CD4-positive, alpha-beta T cell treated with Interleukin-4 for 1 hour (primary cell): ENCODE measurements around the gene OTUB2.
A peak's percentile ranks its signal among the peaks of the same experiment; 100 is the strongest.

Source experiments
- DNase-seq, 2 donors: peaks; one replicate each; pipeline ENCODE4 v3.0.0-alpha.2; 2020 to 2022

OTUB2 gene

DNA sequence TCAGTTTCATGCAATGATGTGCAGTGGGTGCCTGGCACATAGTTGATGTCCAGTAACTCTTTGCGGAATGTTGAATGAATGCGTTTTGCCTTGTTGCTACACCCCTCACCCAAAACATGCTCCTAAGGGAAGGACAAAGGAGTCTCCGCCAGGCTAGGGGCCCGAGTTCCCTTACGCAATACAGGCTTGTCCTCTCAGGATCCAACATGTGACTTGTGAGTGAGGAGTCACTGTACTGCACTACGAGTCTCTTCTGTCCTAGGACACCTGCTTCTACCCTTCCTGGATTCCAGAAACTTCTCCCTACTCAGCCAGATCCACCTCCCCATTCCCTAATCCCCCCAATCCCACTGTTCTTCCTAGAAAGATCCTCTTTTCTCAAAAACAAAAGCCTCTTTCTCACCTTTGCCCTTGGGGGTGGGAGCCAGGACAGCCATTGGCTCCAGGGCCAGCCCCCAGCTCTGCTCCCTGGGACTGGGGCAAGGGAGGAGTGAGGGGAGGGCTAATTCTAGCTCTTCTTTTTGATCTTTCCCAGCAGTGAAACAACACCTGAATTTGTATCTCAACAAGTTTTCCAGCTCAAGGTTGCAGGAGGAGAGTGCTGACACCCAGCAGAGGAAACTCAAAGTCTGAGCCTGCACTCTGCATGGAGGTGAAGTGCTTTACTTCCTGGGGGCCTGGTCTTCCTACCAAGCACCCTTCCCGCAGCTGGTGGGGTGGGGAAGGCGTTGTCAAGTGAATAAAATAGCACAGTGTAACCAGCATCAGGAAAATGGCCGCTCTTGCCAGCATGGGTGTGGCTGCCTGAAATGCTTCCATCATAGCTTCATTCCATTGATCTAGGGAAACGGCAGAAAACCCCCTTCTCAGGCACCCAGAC is 3.4 kb upstream of the OTUB2 start:
- no peak for DNase-seq

- DNase-seq: no peak
Measured at GRCh38 chr14:94024549-94024948, 1.6 kb upstream of the OTUB2 start.

DNA sequence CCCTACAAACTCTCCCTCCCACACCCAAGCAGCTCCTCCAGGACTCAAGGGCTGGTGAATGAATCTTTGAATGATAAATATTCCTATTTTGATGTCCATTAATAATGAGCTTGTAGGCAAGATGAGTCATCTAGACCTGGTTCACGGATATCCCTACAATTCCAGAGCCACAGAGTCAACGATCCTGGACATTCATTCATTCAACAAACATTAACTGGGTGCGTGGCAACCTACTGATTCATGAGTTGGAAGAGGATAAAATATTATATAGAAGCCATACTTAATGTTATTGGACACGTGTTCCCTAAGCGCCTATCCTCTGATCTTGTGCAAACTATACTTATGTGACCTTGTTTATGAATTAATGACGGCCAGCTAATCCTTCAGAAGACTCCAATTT is 420 bp upstream of the OTUB2 start:
- no peak for DNase-seq

GRCh38 chr14:94026889-94027469 is 839 bp downstream of the OTUB2 start:
- DNase-seq: no peak

DNA sequence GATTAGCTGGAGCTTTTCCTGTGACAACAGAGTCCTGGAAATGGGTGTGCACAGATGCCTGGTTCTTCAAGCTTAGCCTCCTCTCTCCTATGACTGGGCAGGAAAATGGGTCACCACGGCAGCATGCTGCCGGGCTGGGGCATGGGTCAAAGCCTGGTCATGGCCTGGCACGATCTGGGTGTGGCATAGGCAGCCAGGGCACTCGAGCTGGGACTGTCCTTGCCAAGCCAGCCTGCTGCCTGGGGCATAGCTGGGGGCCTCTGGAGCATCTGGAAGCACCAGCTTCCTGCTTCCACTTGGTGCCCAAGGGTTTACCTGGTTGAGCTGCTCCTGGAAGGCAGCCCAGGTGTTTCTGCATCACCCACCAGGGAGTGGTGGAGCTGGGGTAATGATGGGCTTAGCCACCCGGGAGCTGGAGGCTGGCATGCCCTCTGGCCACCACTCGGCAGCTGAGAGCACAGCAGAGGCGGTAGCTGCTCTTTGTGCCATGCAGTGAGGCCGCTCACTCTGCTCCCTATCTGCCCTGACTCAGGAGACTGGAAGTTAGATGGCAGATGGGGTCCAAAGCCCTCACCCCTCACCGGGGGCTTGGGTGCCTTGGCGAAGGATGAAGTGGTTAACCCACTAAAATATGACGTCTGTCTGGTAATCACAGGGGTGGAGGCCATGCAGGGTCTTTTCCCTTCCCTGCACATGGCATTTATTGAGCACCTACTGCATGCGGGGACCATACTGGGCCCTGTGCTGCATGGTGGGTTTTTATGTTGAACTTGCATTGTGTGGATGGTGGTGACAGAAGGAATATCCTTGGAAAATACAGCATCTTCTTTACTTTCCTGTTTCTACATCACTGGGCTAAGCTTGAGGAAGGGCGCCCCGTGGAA is 1.7 kb downstream of the OTUB2 start:
- DNase-seq: no peak

GRCh38 chr14:94028450-94028826 is 2.3 kb downstream of the OTUB2 start:
- no peak for DNase-seq

GRCh38 chr14:94029265-94029664 is 3.1 kb downstream of the OTUB2 start:
- DNase-seq: no peak

- DNase-seq: no peak
Measured at GRCh38 chr14:94029671-94030203, 3.6 kb downstream of the OTUB2 start.

DNA sequence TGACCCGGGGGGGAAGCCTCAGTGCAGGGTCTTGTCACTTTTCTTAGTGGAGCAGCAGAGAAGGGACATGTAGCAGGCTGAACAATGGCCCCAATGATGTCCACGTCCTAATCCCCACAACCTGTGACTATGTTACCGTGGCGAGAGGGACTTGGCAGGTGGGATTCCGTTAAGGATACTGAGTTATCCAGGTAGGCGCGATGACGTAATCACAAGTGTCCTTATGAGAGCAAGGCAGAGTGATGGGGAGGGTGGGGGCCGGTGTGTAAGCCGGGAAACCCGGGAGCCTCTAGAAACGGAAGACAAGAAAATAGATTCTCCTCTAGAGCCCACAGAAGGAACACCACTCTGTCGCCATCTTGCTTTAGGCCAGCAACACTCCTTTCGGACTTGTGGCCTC is 4.4 kb downstream of the OTUB2 start:
- no peak for DNase-seq

GRCh38 chr14:94031161-94031882 is 5.2 kb downstream of the OTUB2 start:
- DNase-seq: no peak

DNA sequence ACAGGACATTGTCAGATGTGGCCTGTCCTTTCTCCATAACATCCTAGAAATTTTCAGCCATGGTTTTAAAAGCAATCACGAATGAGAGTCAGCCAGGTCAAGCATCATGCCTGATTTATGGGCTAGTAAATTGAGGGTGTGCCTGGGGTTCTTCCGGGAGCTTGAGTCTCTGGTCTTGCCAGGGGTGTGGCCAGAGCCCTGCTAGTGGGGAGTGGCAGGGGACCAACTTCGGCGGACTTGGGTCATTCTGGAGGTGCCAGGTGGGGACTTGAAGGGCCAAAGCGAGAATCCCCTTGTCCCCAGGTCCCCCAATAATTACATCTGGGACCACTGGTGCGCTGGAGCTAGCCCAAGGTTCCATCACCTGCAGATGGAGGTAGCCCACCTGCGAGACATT is 5.7 kb downstream of the OTUB2 start:
- DNase-seq: no peak

GRCh38 chr14:94034886-94035285 is 8.7 kb downstream of the OTUB2 start:
- DNase-seq: no peak

DNA sequence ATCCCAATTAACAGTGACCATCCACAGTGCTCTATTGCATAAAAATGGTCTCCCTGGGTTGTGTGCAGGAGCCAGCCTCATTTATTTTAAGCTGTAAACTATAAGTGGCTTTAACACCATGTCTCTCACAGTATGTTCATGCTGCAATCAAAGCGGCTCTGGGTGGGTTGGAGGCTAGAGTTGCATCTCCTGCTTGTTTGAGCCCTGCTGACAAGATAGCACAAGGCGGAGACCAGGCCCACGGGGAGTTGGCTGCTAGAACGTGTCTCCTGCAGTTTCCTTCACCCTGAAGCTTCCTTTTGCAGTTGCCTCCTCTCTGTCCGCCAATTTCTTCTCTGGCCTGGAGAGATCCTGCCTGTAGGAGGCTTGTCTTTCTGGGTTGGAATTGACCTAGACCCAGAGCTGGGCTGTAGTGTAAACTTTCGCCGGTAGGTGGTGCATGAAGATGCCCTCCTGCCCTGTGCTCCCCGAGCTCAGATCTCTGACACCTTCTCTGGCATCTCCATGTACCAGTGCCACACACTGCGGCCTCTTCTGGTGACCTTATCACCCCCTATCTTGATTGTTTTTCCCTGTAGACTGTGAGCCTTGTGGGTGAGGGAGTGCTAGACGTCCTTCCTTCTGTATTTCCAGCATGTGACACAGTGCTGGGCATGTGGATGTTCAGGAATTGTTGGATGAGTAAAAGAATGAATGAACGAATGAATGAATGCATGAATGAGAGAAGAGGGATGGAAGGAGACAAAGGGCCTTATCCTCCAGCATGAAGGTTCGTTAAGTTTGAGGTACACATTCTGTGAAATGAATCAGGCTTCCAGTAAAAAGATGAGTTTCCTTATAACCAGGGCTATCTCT is 10.4 kb downstream of the OTUB2 start:
- peak; percentile 75 to 76 for DNase-seq

- no peak for DNase-seq
Measured at GRCh38 chr14:94037954-94038353, 11.8 kb downstream of the OTUB2 start.

DNA sequence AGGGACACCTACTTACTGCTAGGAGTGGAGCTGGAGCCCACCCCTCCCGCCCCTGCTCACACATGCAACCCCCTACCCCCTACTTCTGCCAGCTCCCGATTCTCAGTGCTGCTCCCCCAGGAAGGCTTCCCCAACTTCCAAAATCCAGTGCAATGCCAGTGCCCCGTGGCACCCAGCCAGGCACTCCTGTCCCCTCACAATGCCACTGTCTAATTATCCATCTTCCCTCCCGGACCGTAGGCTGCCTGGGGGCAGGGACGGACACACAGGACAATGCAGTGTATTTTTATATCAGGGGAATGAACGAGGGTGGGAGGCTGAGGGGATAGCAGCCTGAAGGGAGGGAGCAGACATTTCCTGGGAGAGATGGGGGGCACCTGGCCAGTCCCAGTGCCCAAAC is 12.4 kb downstream of the OTUB2 start:
- DNase-seq: no peak

GRCh38 chr14:94038921-94039629 is 12.9 kb downstream of the OTUB2 start:
- no peak for DNase-seq

GRCh38 chr14:94040247-94040646 is 14.1 kb downstream of the OTUB2 start:
- DNase-seq: no peak

DNA sequence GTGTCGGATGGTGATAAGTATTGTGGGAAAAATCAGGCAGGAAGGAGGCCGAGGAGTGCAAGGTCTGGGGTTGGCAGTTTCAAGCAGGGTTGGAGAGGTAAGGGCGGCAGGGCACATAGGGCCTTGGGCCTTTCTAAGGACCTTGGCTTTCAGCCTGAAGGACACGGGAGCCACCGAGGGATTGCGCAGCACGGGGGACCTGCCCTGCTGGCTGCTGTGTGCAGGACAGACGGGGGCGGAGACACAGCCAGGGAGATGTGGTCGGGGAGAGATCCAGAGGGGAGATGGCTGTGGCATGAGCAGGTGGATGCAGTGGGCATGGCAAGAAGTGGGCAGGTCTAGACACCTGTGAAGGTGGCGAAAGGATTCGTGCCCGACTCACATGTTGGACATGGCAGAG is 14.7 kb downstream of the OTUB2 start:
- no peak for DNase-seq

DNA sequence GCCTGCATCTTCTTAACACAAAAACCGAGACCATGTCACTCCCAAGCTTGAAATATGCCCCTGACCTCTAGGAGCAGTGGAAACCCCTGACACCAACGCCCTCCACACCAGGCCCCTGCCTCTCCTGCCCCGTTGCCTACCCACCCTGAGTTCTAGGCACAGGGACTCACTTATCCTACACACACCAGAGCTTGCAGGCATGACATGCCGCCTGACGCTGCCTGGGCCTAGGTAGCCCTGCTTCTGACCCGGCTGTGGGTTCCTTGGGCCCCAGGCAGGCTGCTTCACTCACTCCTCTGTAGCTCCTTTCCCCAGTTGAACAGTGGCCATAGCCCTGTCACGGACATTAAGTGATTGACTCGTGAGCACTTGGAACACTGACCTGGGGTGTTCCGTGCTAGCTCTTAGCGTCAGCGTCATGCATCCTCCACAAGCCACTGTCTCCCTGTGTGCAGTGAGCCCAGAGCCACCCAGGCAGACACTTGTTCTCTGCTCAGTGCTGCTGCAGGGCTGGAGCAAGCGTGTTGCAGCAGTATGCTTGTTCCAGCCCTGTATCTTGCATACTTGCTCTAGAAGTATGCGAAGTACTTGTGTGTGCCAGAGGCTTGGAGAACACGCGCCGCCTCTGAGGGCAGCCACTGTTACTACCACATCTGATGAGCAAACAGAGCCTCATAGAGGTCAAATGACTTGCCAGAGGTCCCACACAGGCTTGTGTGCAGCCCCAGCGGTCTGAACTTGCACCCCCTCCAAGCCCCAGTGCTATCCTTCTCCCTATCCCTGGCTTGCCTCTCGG is 15.6 kb downstream of the OTUB2 start:
- no peak for DNase-seq

DNA sequence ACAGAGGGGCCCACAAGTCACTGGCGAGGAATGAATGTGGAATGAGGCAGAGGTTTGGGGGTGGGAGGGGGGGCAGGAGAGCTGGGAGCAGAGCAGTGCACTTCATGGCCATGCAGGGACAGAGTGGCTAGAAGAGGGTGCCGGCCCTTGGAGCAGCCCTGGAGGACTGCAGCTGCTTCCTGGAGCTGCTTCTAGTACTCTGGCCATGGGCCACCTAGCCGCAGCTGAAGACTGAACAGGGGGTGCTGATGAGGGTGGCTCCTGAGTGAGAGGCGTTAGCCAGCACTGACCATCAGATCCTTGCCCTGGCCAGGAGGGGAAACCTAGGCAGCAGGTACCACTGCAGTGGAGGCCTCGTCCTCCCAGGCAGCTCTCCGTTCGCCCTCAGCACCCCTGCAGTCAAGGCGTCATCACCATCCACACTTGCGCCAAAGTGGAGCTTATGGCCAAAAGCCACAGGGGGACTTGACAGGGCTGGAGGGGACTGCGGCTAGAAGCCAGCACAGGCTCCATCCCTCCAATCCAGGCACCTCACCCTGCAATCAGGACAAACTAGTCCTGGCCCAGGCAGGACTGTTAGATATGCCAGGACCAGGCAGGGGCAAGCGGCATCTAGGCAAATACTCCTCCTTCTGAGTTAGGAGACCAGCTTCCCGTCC is 16.4 kb downstream of the OTUB2 start:
- DNase-seq: no peak
